ENCODE data around the gene EHMT2. TPM values are rescaled to one million over a fixed set of nuclear protein-coding genes. Genes with fewer than 3 reads are reported as not detected.

Gene EHMT2
- total and polyA plus RNA-seq, 2 donors (not counting 3 experiments of a cell fraction or from before 2014, with no cell fraction given), result 53.3 to 54.3 TPM

- TF ChIP-seq POLR2AphosphoS5 (IDR thresholded peaks at IDR 0.05; ENCODE audit: insufficient read depth, low read depth, low read length) (no peak), CTCF (IDR thresholded peaks at IDR 0.05; ENCODE audit: extremely low read depth in 1 of 2, insufficient read depth in 1 of 2, low read depth in 1 of 2, low read length in 2 of 2) (no peak), MAX (IDR thresholded peaks at IDR 0.05; ENCODE audit: insufficient read depth, insufficient read length) (no peak), EZH2 (IDR thresholded peaks at IDR 0.05; ENCODE audit: borderline replicate concordance, low read depth, low read length, severe bottlenecking) (no peak), FOS (IDR thresholded peaks at IDR 0.05; ENCODE audit: borderline replicate concordance, insufficient read depth, low read length) (no peak), GATA2 (IDR thresholded peaks at IDR 0.05; ENCODE audit: insufficient read depth, insufficient read length, low read depth, low read length) (no peak), JUN (IDR thresholded peaks at IDR 0.05; ENCODE audit: borderline replicate concordance, insufficient read depth, insufficient read length, low read depth) (no peak), MYC (IDR thresholded peaks at IDR 0.05; ENCODE audit: low read depth, low read length) (no peak), POLR2A (IDR thresholded peaks at IDR 0.05; ENCODE audit: low read depth, low read length) (no peak)
- no peaks in the 10 kb centered on the region for H3K9me3 ChIP-seq (replicated peaks; ENCODE audit: control insufficient read depth, insufficient read depth, low read length)
- no peaks in the 10 kb centered on the region for H3K27me3 ChIP-seq (ENCODE audit: control insufficient read depth in 2 of 2, insufficient read depth in 2 of 2, low read length in 2 of 2)
- dilution Hi-C loops (cut with MboI; ENCODE audit: extremely low pct_ligation_motif_present, low sequenced_read_pairs), result no loop called here
- no peaks in the 10 kb centered on the region for H4K20me1 ChIP-seq (replicated peaks; ENCODE audit: control insufficient read depth, extremely low read depth, insufficient read depth, low read length)
- H3K27ac ChIP-seq (ENCODE audit: insufficient read depth, low read depth, low read length), result no peak within 1 kb of the TSS
- H3K9ac ChIP-seq (replicated peaks; ENCODE audit: extremely low read depth, insufficient read depth, low read length), result no peak within 1 kb of the TSS
- no peak within 1 kb of the TSS for H3K4me3 ChIP-seq (replicated peaks in 1 of 3; ENCODE audit: insufficient read depth in 1 of 3, low read depth in 1 of 3, low read length in 3 of 3)
- no peaks in the 10 kb centered on the region for H3K79me2 ChIP-seq (ENCODE audit: control insufficient read depth, insufficient read depth, low read length)
- H3K4me1 ChIP-seq (ENCODE audit: control insufficient read depth, extremely low read depth, insufficient read depth, low read length), result peaks cover 6% of the 10 kb centered on the region
- no peak for FAIRE-seq
- no peak for DNase-seq (ENCODE audit: low read depth, low spot score)
- BruUV-seq (replicated peaks), result no TSS peak
- ChIA-PET POLR2A (no interaction called here), CTCF (interaction anchor here (1.4 kb wide), 1 partner anchor 12 kb away, joined by 4 read pairs; no protein-coding TSS in a partner anchor)
- H3K9me1 ChIP-seq (replicated peaks; ENCODE audit: control insufficient read depth, extremely low read depth, insufficient read depth, low read length), result no peaks in the 10 kb centered on the region
- peaks cover 0 to 34% of the 10 kb centered on the region in 2 experiments for H3K36me3 ChIP-seq (ENCODE audit: control insufficient read depth in 2 of 2, extremely low read depth in 1 of 2, insufficient read depth in 2 of 2, low read length in 2 of 2)
- H3K4me2 ChIP-seq (ENCODE audit: insufficient read depth, low read length), result no peak within 1 kb of the TSS
- H2AFZ ChIP-seq (ENCODE audit: low read depth, low read length), result no peak within 1 kb of the TSS
- intact Hi-C loops (cut with micrococcal nuclease), result no loop called here
These were observed 18.8 kb downstream of the EHMT2 start, which contains the start of gene SLC44A4 for GRCh38 chr6:31878726-31879125. SLC44A4 (minus strand) TSS chr6:31878997; CDS start chr6:31878980, 17 bp downstream.
